GM12891 (cell line): ENCODE measurements around the gene VPS51.
"Not testable (repeated sequence)": the region's sequence is repeated elsewhere in the genome, so short reads cannot be mapped to it uniquely, and the experiment has no call there.

Experiments
- DNase-seq: peaks from one replicate; pipeline ENCODE4 v3.0.0; 2011; ENCODE audit warnings: low spot score; ENCODE audit not compliant: insufficient read length
- FAIRE-seq: peaks from 2 replicates; lab custom pipeline; 2011; peaks lifted over from hg19 to GRCh38; lab: Jason Lieb, UNC
- PAX5 ChIP-seq: IDR thresholded peaks from 2 replicates; pipeline ENCODE4 v1.6.1; 2011; ENCODE audit warnings: low read length, moderate library complexity, mild to moderate bottlenecking; ENCODE audit not compliant: insufficient read depth, severe bottlenecking
- POLR2A ChIP-seq: IDR thresholded peaks from 2 replicates; pipeline ENCODE4 v1.6.1; 2011; ENCODE audit warnings: low read depth, low read length, control low read depth
- POLR2AphosphoS5 ChIP-seq: IDR thresholded peaks from 2 replicates; pipeline ENCODE4 v1.6.1; 2011; ENCODE audit warnings: low read depth, low read length, control low read depth
- POU2F2 ChIP-seq: IDR thresholded peaks from 2 replicates; pipeline ENCODE4 v1.6.1; 2011; ENCODE audit warnings: low read depth, mild to moderate bottlenecking, control low read depth, low read length, moderate library complexity
- SPI1 ChIP-seq: IDR thresholded peaks from 2 replicates; pipeline ENCODE4 v1.6.1; 2011; ENCODE audit warnings: low read depth, low read length, control low read depth
- TAF1 ChIP-seq: IDR thresholded peaks from 2 replicates; pipeline ENCODE4 v1.6.1; 2011; ENCODE audit warnings: low read depth, low read length, control low read depth

The VPS51 gene

GRCh38 chr11:65147352-65148075 lies 51.5 kb downstream of the VPS51 start:
- TF ChIP-seq POLR2AphosphoS5 (no peak), POU2F2 (no peak), POLR2A (no peak)
- DNase-seq: no peak
- FAIRE-seq: no peak

- DNase-seq (no peak), FAIRE-seq (no peak)
- no peak for TF ChIP-seq POU2F2
- no peak for TF ChIP-seq POLR2A
- TF ChIP-seq SPI1: no peak
Measured at GRCh38 chr11:65148657-65149056, 52.6 kb downstream of the VPS51 start.

GRCh38 chr11:65150131-65150508 lies 54.1 kb downstream of the VPS51 start:
- DNase-seq, FAIRE-seq: not testable (repeated sequence)

GRCh38 chr11:65150509-65151299 lies 54.7 kb downstream of the VPS51 start:
- no peak for TF ChIP-seq POLR2A
- TF ChIP-seq SPI1: peak; percentile 12; the same call in 1 of the 2 replicates
- peak; percentile 66 for FAIRE-seq
- DNase-seq: no peak

GRCh38 chr11:65151331-65151899 lies 55.4 kb downstream of the VPS51 start:
- TF ChIP-seq POLR2AphosphoS5: no peak
- TF ChIP-seq SPI1: no peak
- no peak for TF ChIP-seq TAF1
- no peak for TF ChIP-seq POLR2A
- TF ChIP-seq PAX5: no peak
- DNase-seq (no peak), FAIRE-seq (no peak)

DNA sequence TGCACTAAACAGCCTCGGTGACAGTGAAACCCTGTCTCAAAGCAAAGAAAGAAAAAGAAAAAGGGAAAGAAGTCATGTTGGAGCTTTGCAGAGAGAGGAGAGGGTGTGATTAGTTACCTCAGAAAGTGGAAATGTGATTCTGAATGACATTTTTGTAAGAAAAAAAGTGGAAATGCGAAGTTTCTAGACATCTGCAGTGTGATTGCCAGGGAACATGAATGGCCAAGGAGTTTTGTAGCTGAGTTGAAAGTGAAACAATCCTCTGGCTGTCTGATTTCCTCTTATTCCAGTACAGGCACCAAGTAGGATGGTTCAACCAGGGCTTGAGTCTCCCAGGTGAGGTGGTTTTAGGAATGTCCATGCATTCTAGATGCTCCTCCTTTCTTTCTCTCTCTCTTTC lies 56.1 kb downstream of the VPS51 start:
- TF ChIP-seq POLR2AphosphoS5: no peak
- peak; percentile 39; the same call in 1 of the 2 replicates for TF ChIP-seq SPI1
- DNase-seq (no peak), FAIRE-seq (peak; percentile 41)

DNA sequence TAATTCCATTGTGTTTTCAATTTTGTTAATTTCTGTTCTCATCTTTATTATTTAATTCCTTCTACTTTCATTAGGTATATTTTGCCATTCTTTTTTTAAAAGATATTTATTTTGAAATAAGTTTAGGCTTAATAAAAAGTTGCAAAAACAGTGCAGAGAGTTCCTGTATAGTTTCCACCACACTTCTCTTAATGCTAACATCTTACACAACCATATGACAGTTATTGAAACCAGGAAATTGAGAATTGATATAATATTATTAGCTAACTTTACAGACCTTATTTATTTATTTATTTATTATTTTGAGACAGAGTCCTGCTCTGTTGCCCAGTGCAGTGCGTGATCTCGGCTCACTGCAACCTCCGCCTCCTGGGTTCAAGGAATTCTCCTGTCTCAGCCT lies 60.2 kb downstream of the VPS51 start:
- DNase-seq: no peak
- no peak for FAIRE-seq
- TF ChIP-seq POLR2AphosphoS5 (no peak), TAF1 (no peak), POU2F2 (no peak), POLR2A (no peak), SPI1 (no peak), PAX5 (no peak)

DNA sequence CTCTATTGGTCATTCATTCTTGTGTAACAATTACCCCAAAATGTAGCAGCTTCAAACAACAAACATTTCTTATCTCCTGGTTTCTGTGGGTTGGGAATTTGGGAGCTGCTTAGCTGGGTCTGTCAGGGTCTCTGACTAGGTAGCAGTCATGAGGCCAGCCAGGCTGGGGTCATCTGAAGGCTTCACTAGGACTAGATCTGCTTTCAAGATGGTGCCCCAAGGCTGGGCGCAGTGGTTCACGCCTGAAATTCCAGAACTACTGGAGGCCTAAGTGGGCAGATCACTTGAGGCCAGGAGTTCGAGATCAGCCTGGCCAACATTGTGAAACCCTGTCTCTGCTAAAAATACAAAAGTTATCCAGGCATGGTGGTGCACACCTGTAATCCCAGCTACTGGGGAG lies 60.9 kb downstream of the VPS51 start:
- FAIRE-seq: no peak
- TF ChIP-seq POU2F2 (no peak), TAF1 (no peak), POLR2AphosphoS5 (no peak), POLR2A (no peak), SPI1 (no peak), PAX5 (no peak)

GRCh38 chr11:65157336-65157735 lies 61.3 kb downstream of the VPS51 start:
- TF ChIP-seq PAX5: no peak
- no peak for TF ChIP-seq POLR2A
- no peak for TF ChIP-seq POLR2AphosphoS5
- TF ChIP-seq TAF1: no peak
- TF ChIP-seq POU2F2: no peak
- TF ChIP-seq SPI1: no peak
- FAIRE-seq: no peak
- no peak for DNase-seq

More for the DNA sequence above, 60.9 kb downstream of the VPS51 start:
- no peak for DNase-seq

DNA sequence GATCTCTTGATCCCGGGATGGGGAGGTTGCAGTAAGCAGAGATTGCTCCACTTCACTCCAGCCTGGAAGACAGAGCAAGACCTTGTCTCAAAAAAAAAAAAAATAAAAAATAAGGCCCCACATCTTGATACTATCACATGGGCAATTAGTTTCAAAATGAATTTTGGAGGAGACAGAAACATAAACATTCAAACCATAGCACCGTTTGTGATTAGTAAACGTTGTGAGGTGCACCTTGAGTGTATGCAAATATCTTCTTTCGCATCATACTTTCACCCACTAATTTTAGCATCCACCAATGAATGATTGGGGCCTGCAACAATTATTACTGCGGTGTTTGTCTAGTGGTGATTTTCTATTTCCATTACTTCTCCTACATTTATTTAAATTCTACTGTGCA lies 63.0 kb downstream of the VPS51 start:
- no peak for TF ChIP-seq PAX5
- no peak for TF ChIP-seq POLR2A
- no peak for TF ChIP-seq SPI1
- TF ChIP-seq POU2F2: peak; percentile 88
- FAIRE-seq (peak; percentile 89), DNase-seq (no peak)
